Heart left ventricle (tissue), 16 donors: Measurements from ENCODE around the gene EDC4. TPM values are rescaled to one million over a fixed set of nuclear protein-coding genes. Genes with fewer than 3 reads are reported as not detected.

Source experiments
- ATAC-seq, 4 donors: fragments of 200-7000 bp; cut with Tn5 transposase; one replicate each; pipeline ENCODE4 v1.9.1; 2020 to 2022; ENCODE audit warnings: moderate library complexity in 4 of 4, mild to moderate bottlenecking in 3 of 4, moderate number of reproducible peaks in 1 of 4
- DNase-seq, 5 donors: peaks; one replicate each; pipeline ENCODE4 v3.0.0-alpha.2; 2020
- H3K27ac ChIP-seq, 12 donors: fragments of 200-600 bp; sonication (generic) in 4 of 12; one replicate each; pipeline versions ENCODE4 v1.5.0 to v1.8.0; 2016 to 2022; ENCODE audit warnings: mild to moderate bottlenecking in 2 of 12
- H3K27me3 ChIP-seq, 9 donors: fragments of 200-600 bp; sonication (generic) in 2 of 9; one replicate each; pipeline versions ENCODE4 v1.5.1 to v1.8.0; 2016 to 2022; ENCODE audit warnings: mild to moderate bottlenecking in 3 of 9
- H3K36me3 ChIP-seq, 9 donors: fragments of 200-600 bp; sonication (generic) in 2 of 9; one replicate each; pipeline versions ENCODE4 v1.5.0 to v1.8.0; 2018 to 2022; ENCODE audit warnings: mild to moderate bottlenecking in 2 of 9
- H3K4me1 ChIP-seq, 12 donors: fragments of 200-600 bp; sonication (generic) in 4 of 12; one replicate each; pipeline versions ENCODE4 v1.5.0 to v1.8.0; 2016 to 2022; ENCODE audit warnings: mild to moderate bottlenecking in 3 of 12
- H3K4me3 ChIP-seq, 12 donors: fragments of 200-600 bp; sonication (generic) in 4 of 12; one replicate each; pipeline versions ENCODE4 v1.5.0 to v1.8.0; 2017 to 2022; ENCODE audit warnings: mild to moderate bottlenecking in 9 of 12, moderate library complexity in 4 of 12
- H3K9me3 ChIP-seq, 12 donors: fragments of 200-600 bp; sonication (generic) in 4 of 12; one replicate each; pipeline versions ENCODE4 v1.5.0 to v1.8.0; 2016 to 2022; ENCODE audit warnings: mild to moderate bottlenecking in 1 of 12
- POLR2A ChIP-seq, 2 donors: fragments of 450-650 bp; IDR thresholded peaks; one replicate each; pipeline ENCODE4 v1.6.1; 2017; ENCODE audit warnings: antibody characterized with exemption in 2 of 2, mild to moderate bottlenecking in 2 of 2, moderate library complexity in 2 of 2
- WGBS, 4 donors: extraction: QIAGEN DNeasy Blood & Tissue Kit in 2 of 4; methylation state at CpG; one replicate each; pipeline versions ENCODE4 v1.1.5 to v1.1.7; 2013 to 2018; 5-methylcytosine and 5-hydroxymethylcytosine counted together
- intact Hi-C, 10 donors: fragments of 100-400 bp; cut with DNase I; formaldehyde crosslinking; loops; one replicate each; pipeline versions ENCODE4 v1.11.1 to v1.14.2; 2022
- polyA plus RNA-seq, 2 donors: library from polyadenylated mRNA; stranded (reverse); fragments of 200-250 nt; gene quantifications; one replicate each; pipeline ENCODE4 v1.2.3, GENCODE V29; 2013
- total RNA-seq, 9 donors: library from RNA; depleted of rRNA in 2 of 9; stranded (reverse); fragments of >200 nt in 2 of 9; fragmentation: NEBNext Ultra II Directional in 3 of 9; extraction: Animal tissue kit (Norgen Biotek cat#: 25700) in 3 of 9; gene quantifications; one replicate each; pipeline versions ENCODE4 v1.1.0 to v1.2.4, GENCODE V29; 2016 to 2023
- TF ChIP-seq, protein P1 (sequence below), 12 donors: fragments of 200-600 bp; sonication (generic) in 4 of 12; IDR thresholded peaks; one replicate each; pipeline versions ENCODE4 v1.5.0 to v1.8.0; 2018 to 2022; ENCODE audit warnings: antibody characterized with exemption in 12 of 12, mild to moderate bottlenecking in 5 of 12
- donor health status: ischemic (EF 13 %, LVEDD 7.1; RV severe dilation, severe dysfunction).
- donor health status: healthy with polysubstance abuse.
- donor health status: DM: no; HTN: yes; CAD: no.
- donor health status: DM: no; HTN: no; CAD: no.
- donor health status: ischemic (EF 25% LVEDD 6.9; RV normal size, moderate dysfunction).
- donor health status: ischemic (EF 25% LVEDD 5.7; RV mildly dilated, moderate dysfunction).
- donor health status: healthy.
- donor health status: DM: yes; HTN: yes; CAD: no.
- donor health status: ischemic (EF 35%, LVEDD 5.7; RV mildly dilated, moderate dysfunction).
- donor health status: nonischemic (EF 11% LVEDD 7.7; RV severe dilation, severe dysfunction).
- donor health status: DM: yes; HTN: yes; CAD: no.
- donor health status: PGD.
- donor health status: ischemic (EF 29% LVEDD 5.4; RV normal size, mild dysfunction).
- donor health status: nonischemic (EF 23%, LVEDD 6.1; RV moderate dilation, normal function).

Gene EDC4
- total and polyA plus RNA-seq, 11 donors = 26.2 to 42.5 (median 32.0) TPM

DNA sequence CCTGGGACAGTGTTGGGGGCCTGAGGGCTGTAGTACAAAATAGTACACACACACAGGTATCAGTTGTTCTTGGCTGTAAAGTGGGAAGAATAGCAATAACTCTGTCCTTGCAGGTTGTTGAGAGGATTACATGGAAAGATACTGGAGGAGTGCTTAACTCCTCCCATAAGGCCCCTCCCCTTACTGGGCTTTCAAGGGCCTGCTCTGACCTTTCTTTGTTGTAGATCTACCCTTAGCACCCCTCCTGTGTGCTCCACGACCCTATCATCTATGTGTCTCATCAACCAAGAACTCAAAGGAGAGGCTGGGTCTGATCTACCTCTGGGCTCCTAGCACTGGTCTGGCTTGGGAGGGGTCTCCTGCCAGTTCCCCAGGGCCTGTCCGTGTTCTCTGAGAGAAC lies 8.3 kb upstream of the EDC4 start:
- Histone ChIP-seq H3K27ac (peak overlapping the region in 6 of 12 donors; percentile 83 to 94 (median 86)), H3K36me3 (peaks cover 0 to 68% (median 47%) of the 10 kb centered on the region in 9 donors), H3K27me3 (no peaks in the 10 kb centered on the region), H3K4me1 (peaks cover 6 to 54% (median 45%) of the 10 kb centered on the region in 12 donors), H3K4me3 (no peak overlapping the region), H3K9me3 (no peaks in the 10 kb centered on the region)
- intact Hi-C loops = loop anchor here in 1 of 10 donors (10.0 kb wide), 1 partner anchor 340 kb away; the partner anchor contains the start of gene RIPOR1
- WGBS, 4 donors = 77 to 88% (median 85%) methylated on average over 2 of the region's 2 CpGs
- DNase-seq (no peak), ATAC-seq (no peak)
- no peak for TF ChIP-seq POLR2A (IDR thresholded peaks at IDR 0.05)
- TF ChIP-seq, protein P1, sequence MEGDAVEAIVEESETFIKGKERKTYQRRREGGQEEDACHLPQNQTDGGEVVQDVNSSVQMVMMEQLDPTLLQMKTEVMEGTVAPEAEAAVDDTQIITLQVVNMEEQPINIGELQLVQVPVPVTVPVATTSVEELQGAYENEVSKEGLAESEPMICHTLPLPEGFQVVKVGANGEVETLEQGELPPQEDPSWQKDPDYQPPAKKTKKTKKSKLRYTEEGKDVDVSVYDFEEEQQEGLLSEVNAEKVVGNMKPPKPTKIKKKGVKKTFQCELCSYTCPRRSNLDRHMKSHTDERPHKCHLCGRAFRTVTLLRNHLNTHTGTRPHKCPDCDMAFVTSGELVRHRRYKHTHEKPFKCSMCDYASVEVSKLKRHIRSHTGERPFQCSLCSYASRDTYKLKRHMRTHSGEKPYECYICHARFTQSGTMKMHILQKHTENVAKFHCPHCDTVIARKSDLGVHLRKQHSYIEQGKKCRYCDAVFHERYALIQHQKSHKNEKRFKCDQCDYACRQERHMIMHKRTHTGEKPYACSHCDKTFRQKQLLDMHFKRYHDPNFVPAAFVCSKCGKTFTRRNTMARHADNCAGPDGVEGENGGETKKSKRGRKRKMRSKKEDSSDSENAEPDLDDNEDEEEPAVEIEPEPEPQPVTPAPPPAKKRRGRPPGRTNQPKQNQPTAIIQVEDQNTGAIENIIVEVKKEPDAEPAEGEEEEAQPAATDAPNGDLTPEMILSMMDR (IDR thresholded peaks at IDR 0.05) = no peak

DNA sequence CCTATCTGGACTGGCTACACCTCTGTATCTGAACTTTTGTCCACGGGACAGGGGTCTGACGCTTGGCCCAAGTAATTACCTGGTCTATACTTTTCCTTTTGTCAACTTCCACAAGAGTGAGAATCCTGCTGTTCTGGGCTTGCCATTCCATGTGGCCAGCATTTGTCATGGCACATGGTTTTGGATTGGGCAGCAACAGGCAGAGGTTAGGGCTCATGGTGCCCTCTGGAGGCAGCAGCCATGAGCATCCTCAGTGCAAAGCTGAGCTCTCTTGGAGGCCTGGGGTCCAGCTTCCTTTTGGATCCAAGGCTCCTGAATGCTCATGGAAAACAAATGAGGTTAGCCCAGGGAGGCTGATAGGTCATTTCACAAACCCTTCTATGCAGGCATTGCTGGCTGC lies 7.5 kb upstream of the EDC4 start:
- Histone ChIP-seq H3K4me1 (peaks cover 6 to 52% (median 43%) of the 10 kb centered on the region in 12 donors), H3K27ac (peak overlapping the region in 2 of 12 donors; percentile 87 to 93), H3K9me3 (no peaks in the 10 kb centered on the region), H3K36me3 (peaks cover 0 to 73% (median 54%) of the 10 kb centered on the region in 9 donors), H3K27me3 (no peaks in the 10 kb centered on the region), H3K4me3 (no peak overlapping the region)
- TF ChIP-seq, protein P1 (IDR thresholded peaks at IDR 0.05) = peak in 10 of 12 donors; percentile 19 to 51 (median 30)
- no peak for TF ChIP-seq POLR2A (IDR thresholded peaks at IDR 0.05)
- ATAC-seq = no peak
- intact Hi-C loops = loop anchor here in 2 of 10 donors (1.0 to 10.0 kb wide), 2 partner anchors 49 to 341 kb away; partner anchors contain the start of gene RIPOR1 (in 1 of the 2)
- WGBS, 4 donors = 93 to 100% (median 96%) methylated on average over 2 of the region's 2 CpGs
- DNase-seq = no peak

DNA sequence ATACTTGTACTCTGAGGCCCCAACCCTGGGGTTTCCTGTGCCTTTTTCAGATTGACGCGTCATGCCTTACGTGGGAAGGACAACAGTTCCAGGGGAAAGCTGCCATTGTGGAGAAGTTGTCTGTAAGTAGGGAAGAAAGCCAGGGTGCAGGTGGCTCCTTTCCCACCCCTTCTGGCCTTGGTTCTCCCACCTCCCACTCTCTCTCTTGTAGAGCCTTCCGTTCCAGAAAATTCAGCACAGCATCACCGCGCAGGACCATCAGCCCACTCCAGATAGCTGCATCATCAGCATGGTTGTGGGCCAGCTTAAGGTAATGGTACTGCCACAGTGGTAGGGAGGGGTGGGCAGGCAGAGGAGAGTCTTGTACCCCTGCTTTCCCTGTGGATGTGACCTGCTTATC lies 4.6 kb upstream of the EDC4 start:
- Histone ChIP-seq H3K36me3 (peaks cover 0 to 73% (median 65%) of the 10 kb centered on the region in 9 donors), H3K9me3 (no peaks in the 10 kb centered on the region), H3K4me1 (peaks cover 0 to 30% (median 23%) of the 10 kb centered on the region in 12 donors), H3K27me3 (no peaks in the 10 kb centered on the region), H3K4me3 (no peak overlapping the region), H3K27ac (no peak overlapping the region)
- ATAC-seq = no peak
- TF ChIP-seq, protein P1 (IDR thresholded peaks at IDR 0.05) = no peak
- no peak for TF ChIP-seq POLR2A (IDR thresholded peaks at IDR 0.05)
- intact Hi-C loops = loop anchor here in 1 of 10 donors (10.0 kb wide), 1 partner anchor 343 kb away; the partner anchor contains the start of gene RIPOR1
- DNase-seq = no peak
- WGBS, 4 donors = 87 to 98% (median 95%) methylated on average over 6 of the region's 6 CpGs

DNA sequence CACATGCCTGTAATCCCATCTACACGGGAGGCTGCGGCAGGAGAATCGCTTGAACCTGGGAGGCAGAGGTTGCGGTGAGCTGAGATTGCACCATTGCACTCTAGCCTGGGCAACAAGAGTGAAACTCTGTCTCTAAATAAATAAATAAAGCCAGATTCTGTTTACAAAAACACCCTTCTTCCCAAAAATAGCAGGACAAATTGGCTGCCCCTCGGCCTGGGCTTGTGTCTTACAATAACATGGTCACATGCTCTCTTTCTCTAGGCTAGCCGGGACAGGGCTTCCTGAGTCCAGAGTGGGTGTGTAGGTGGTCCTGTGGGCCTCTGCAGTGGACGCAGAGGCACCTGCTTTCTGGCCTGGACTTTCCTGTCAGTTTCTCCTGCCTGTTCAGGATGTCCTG lies 3.2 kb upstream of the EDC4 start:
- Histone ChIP-seq H3K9me3 (no peaks in the 10 kb centered on the region), H3K36me3 (peaks cover 0 to 73% (median 65%) of the 10 kb centered on the region in 9 donors), H3K4me1 (peaks cover 6 to 28% (median 21%) of the 10 kb centered on the region in 12 donors), H3K27ac (no peak overlapping the region), H3K27me3 (no peaks in the 10 kb centered on the region), H3K4me3 (no peak overlapping the region)
- intact Hi-C loops = loop anchor here in 3 of 10 donors (5.0 to 10.0 kb wide), 2 partner anchors 37 to 345 kb away; partner anchors contain the start of gene RIPOR1 (in 1 of the 3)
- ATAC-seq (no peak), DNase-seq (no peak)
- no peak for TF ChIP-seq POLR2A (IDR thresholded peaks at IDR 0.05)
- TF ChIP-seq, protein P1 (IDR thresholded peaks at IDR 0.05) = no peak
- WGBS, 4 donors = 73 to 84% (median 80%) methylated on average over 7 of the region's 7 CpGs
